ENCODE data around the gene TRAPPC2L. TPM values are rescaled to one million over a fixed set of nuclear protein-coding genes. Genes with fewer than 3 reads are reported as not detected.
A peak's percentile ranks its signal among the peaks of the same experiment; 100 is the strongest.

The TRAPPC2L gene
- total and polyA plus RNA-seq, 2 of the 13 experiments (the other 11 are each of a cell fraction or from before 2014, with no cell fraction given): 96.3 to 107 TPM

DNA sequence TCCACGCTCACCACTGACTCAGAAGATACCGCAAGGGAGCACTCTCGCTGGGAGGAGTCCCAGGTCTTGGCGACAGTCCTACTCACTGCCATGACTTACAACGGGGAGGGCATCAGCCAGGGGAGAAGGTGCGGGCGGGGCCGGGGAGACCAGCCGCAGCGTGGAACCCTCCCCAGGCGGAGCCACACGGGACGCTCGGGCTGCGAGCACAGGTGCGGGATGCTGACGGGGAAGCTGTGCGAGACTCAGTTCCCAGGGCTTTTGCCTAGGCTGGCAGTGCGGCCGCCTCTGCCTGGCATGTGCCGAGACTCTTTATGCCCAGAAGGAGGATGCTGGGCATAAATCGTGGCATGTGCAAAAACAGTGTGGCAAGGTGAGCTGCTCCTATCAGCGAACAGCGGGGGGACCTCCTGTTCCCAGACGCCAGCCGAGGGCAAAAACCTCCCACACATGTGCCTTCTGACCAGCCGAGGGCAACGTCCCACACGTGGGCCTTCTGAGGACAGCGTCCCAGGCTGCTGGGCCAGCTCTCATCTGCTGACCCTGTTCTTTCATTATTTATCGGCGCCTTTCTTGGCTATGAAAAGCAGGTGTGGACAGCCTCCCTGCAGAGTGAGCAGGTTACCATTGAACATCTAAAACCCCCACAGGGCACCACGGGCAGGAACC is 6.3 kb upstream of the TRAPPC2L start:
- intact Hi-C loops (cut with micrococcal nuclease; ENCODE audit: unreplicated experiment) (no loop called here), in situ Hi-C loops (cut with HindIII; ENCODE audit: extremely low pct_ligation_motif_present, low pct_unique_long_range_greater_than_20kb) (no loop called here)
- H3K27ac ChIP-seq (ENCODE audit: extremely low read length, insufficient read depth, low read length): no peak overlapping the region

DNA sequence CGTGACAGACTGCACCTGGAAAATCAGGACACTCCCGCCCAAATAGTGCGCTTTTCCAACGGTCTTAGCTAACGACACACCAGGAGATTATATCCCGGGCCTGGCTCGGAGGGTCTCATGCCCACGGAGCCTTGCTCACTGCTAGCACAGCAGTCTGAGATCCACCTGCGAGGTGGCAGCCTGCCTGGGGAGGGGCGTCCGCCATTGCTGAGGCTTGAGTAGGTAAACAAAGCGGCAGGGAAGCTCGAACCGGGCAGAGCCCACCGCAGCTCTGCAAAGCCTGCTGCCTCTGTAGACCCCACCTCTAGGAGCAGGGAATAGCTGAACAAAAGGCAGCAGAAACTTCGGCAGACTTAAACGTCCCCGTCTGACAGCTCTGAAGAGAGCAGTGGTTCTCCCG is 5.3 kb upstream of the TRAPPC2L start:
- Histone ChIP-seq H3K36me3 (replicated peaks in 1 of 2; ENCODE audit: control insufficient read depth in 1 of 2, insufficient read depth in 2 of 2, low read length in 2 of 2) (peaks cover 0 to 3% of the 10 kb centered on the region in 2 experiments; a peak in 1 of 5 replicates), H3K4me3 (replicated peaks in 1 of 3; ENCODE audit: insufficient read depth in 1 of 3, low read depth in 2 of 3, low read length in 3 of 3) (no peak overlapping the region), H3K79me2 (ENCODE audit: insufficient read depth, low read length) (no peaks in the 10 kb centered on the region), H2AFZ (ENCODE audit: low read length) (no peak overlapping the region), H4K20me1 (ENCODE audit: insufficient read depth, low read length) (peaks cover 3% of the 10 kb centered on the region; the same call in 1 of the 2 replicates), H3K27ac (ENCODE audit: extremely low read length, insufficient read depth, low read length) (no peak overlapping the region), H3K9me3 (ENCODE audit: low read length) (no peaks in the 10 kb centered on the region), H3K4me1 (ENCODE audit: insufficient read depth, low read length) (peaks cover 6% of the 10 kb centered on the region), H3K4me2 (ENCODE audit: low read depth, low read length) (no peak overlapping the region), H3K27me3 (ENCODE audit: control insufficient read depth in 1 of 2, insufficient read depth in 2 of 2, low read length in 2 of 2) (no peaks in the 10 kb centered on the region), H3K9ac (ENCODE audit: insufficient read depth, low read depth, low read length) (no peak overlapping the region)
- POLR2A ChIA-PET: no interaction called here
- intact Hi-C loops (cut with micrococcal nuclease; ENCODE audit: unreplicated experiment) (no loop called here), in situ Hi-C loops (cut with HindIII; ENCODE audit: extremely low pct_ligation_motif_present, low pct_unique_long_range_greater_than_20kb) (no loop called here)
- 88% methylated on average over 16 of the region's 19 CpGs for WGBS (ENCODE audit: low lambda C conversion rate)
- no TSS peak for BruUV-seq (replicated peaks)
- CTCF ChIA-PET (ENCODE audit: low intra/inter-chr PET ratio, low total read pairs): no interaction called here
- no peak for DNase-seq (ENCODE audit: low spot score)
- ATAC-seq: no peak
- no peak for FAIRE-seq
- TF ChIP-seq KLF16 (CRISPR knock-in tag; IDR thresholded peaks at IDR 0.05) (no peak), POLR2A (IDR thresholded peaks at IDR 0.05; ENCODE audit: insufficient read depth in 1 of 2, low read depth in 2 of 2, low read length in 2 of 2) (no peak), KMT2B (CRISPR knock-in tag; IDR thresholded peaks at IDR 0.05) (no peak), NR2C2 (CRISPR knock-in tag; IDR thresholded peaks at IDR 0.05; ENCODE audit: borderline replicate concordance) (no peak), FOXO1 (CRISPR knock-in tag; IDR thresholded peaks at IDR 0.05) (no peak), HNF4A (CRISPR knock-in tag; IDR thresholded peaks at IDR 0.05) (no peak), ZNF883 (CRISPR knock-in tag; IDR thresholded peaks at IDR 0.05; ENCODE audit: not compliant biosample characterization) (no peak), ZFP90 (CRISPR knock-in tag; IDR thresholded peaks at IDR 0.05; ENCODE audit: borderline replicate concordance) (no peak), YEATS4 (CRISPR knock-in tag; IDR thresholded peaks at IDR 0.05; ENCODE audit: borderline replicate concordance) (no peak)
- TF ChIP-seq, protein P1, sequence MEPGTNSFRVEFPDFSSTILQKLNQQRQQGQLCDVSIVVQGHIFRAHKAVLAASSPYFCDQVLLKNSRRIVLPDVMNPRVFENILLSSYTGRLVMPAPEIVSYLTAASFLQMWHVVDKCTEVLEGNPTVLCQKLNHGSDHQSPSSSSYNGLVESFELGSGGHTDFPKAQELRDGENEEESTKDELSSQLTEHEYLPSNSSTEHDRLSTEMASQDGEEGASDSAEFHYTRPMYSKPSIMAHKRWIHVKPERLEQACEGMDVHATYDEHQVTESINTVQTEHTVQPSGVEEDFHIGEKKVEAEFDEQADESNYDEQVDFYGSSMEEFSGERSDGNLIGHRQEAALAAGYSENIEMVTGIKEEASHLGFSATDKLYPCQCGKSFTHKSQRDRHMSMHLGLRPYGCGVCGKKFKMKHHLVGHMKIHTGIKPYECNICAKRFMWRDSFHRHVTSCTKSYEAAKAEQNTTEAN (CRISPR knock-in tag; conservative IDR thresholded peaks at IDR 0.05): no peak
- TF ChIP-seq, protein P2, sequence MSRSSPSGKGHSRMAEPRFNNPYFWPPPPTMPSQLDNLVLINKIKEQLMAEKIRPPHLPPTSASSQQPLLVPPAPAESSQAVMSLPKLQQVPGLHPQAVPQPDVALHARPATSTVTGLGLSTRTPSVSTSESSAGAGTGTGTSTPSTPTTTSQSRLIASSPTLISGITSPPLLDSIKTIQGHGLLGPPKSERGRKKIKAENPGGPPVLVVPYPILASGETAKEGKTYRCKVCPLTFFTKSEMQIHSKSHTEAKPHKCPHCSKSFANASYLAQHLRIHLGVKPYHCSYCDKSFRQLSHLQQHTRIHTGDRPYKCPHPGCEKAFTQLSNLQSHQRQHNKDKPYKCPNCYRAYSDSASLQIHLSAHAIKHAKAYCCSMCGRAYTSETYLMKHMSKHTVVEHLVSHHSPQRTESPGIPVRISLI (CRISPR knock-in tag; IDR thresholded peaks at IDR 0.05; ENCODE audit: borderline replicate concordance): no peak

More for the DNA sequence above, 6.3 kb upstream of the TRAPPC2L start:
- Histone ChIP-seq H4K20me1 (ENCODE audit: insufficient read depth, low read length) (peaks cover 3% of the 10 kb centered on the region; the same call in 1 of the 2 replicates), H3K9ac (ENCODE audit: insufficient read depth, low read depth, low read length) (no peak overlapping the region), H3K36me3 (replicated peaks in 1 of 2; ENCODE audit: control insufficient read depth in 1 of 2, insufficient read depth in 2 of 2, low read length in 2 of 2) (peaks cover 0 to 3% of the 10 kb centered on the region in 2 experiments; a peak in 2 of 5 replicates), H2AFZ (ENCODE audit: low read length) (no peak overlapping the region), H3K4me3 (replicated peaks in 1 of 3; ENCODE audit: insufficient read depth in 1 of 3, low read depth in 2 of 3, low read length in 3 of 3) (no peak overlapping the region), H3K79me2 (ENCODE audit: insufficient read depth, low read length) (no peaks in the 10 kb centered on the region), H3K9me3 (ENCODE audit: low read length) (no peaks in the 10 kb centered on the region), H3K4me1 (ENCODE audit: insufficient read depth, low read length) (peaks cover 1% of the 10 kb centered on the region), H3K4me2 (ENCODE audit: low read depth, low read length) (no peak overlapping the region), H3K27me3 (ENCODE audit: control insufficient read depth in 1 of 2, insufficient read depth in 2 of 2, low read length in 2 of 2) (no peaks in the 10 kb centered on the region)
- WGBS (ENCODE audit: low lambda C conversion rate): 91% methylated on average over 26 of the region's 33 CpGs
- no peak for DNase-seq (ENCODE audit: low spot score)
- BruUV-seq (replicated peaks): no TSS peak
- TF ChIP-seq, protein P3, sequence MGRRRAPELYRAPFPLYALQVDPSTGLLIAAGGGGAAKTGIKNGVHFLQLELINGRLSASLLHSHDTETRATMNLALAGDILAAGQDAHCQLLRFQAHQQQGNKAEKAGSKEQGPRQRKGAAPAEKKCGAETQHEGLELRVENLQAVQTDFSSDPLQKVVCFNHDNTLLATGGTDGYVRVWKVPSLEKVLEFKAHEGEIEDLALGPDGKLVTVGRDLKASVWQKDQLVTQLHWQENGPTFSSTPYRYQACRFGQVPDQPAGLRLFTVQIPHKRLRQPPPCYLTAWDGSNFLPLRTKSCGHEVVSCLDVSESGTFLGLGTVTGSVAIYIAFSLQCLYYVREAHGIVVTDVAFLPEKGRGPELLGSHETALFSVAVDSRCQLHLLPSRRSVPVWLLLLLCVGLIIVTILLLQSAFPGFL (CRISPR knock-in tag; IDR thresholded peaks at IDR 0.05): no peak
- TF ChIP-seq, protein P4, sequence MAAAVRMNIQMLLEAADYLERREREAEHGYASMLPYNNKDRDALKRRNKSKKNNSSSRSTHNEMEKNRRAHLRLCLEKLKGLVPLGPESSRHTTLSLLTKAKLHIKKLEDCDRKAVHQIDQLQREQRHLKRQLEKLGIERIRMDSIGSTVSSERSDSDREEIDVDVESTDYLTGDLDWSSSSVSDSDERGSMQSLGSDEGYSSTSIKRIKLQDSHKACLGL (CRISPR knock-in tag; IDR thresholded peaks at IDR 0.05): no peak
- TF ChIP-seq ZNF263 (CRISPR knock-in tag; IDR thresholded peaks at IDR 0.05): peak; percentile 71
- FAIRE-seq: no peak
- no peak for ATAC-seq
- ChIA-PET CTCF (ENCODE audit: low intra/inter-chr PET ratio, low total read pairs) (no interaction called here), POLR2A (no interaction called here)

Data from HepG2 (cell line).